T-helper 2 cell (primary cell): ENCODE measurements around the gene SEPTIN14.
A peak's percentile ranks its signal among the peaks of the same experiment; 100 is the strongest.
"Not testable (repeated sequence)": the region's sequence is repeated elsewhere in the genome, so short reads cannot be mapped to it uniquely, and the experiment has no call there.

Experiments
- DNase-seq, 5 experiments: peaks; one replicate each; pipeline versions ENCODE4 v3.0.0 to v3.0.0-alpha.2; 2012 to 2022
- total RNA-seq, 2 donors: gene quantifications; one replicate each; lab custom pipeline; 2026; lab: John Stamatoyannopoulos, UW

SEPTIN14 gene
- 0 reads per million in 2 donors for total RNA-seq

- not testable (repeated sequence) for DNase-seq
Observed at GRCh38 chr7:55862652-55863051, at the start of gene SEPTIN14. TSS of gene SEPTIN14 (minus strand) at chr7:55862752. CDS start at chr7:55861996, 756 bp downstream.

GRCh38 chr7:55903985-55904759 lies 41.6 kb upstream of the SEPTIN14 start:
- DNase-seq, result no peak

- DNase-seq, result not testable (repeated sequence)
Observed at GRCh38 chr7:55901059-55901458, 38.5 kb upstream of the SEPTIN14 start.

GRCh38 chr7:55898287-55898686 lies 35.7 kb upstream of the SEPTIN14 start:
- no peak for DNase-seq

GRCh38 chr7:55895021-55895420 lies 32.5 kb upstream of the SEPTIN14 start:
- no peak for DNase-seq

GRCh38 chr7:55893940-55894339 lies 31.4 kb upstream of the SEPTIN14 start:
- DNase-seq, result no peak

- not testable (repeated sequence) for DNase-seq
Observed at GRCh38 chr7:55888378-55888777, 25.8 kb upstream of the SEPTIN14 start.

GRCh38 chr7:55887821-55888247 lies 25.3 kb upstream of the SEPTIN14 start:
- peak in 1 of 5 experiments; percentile 10 for DNase-seq

- no peak for DNase-seq
Observed at GRCh38 chr7:55884321-55884720, 21.8 kb upstream of the SEPTIN14 start.

- DNase-seq, result no peak
Observed at GRCh38 chr7:55878691-55879090, 16.1 kb upstream of the SEPTIN14 start.

- DNase-seq, result no peak
Observed at GRCh38 chr7:55877308-55877707, 14.8 kb upstream of the SEPTIN14 start.

GRCh38 chr7:55873765-55874164 lies 11.2 kb upstream of the SEPTIN14 start:
- no peak for DNase-seq

GRCh38 chr7:55871932-55872485 lies 9.5 kb upstream of the SEPTIN14 start:
- DNase-seq, result no peak

- not testable (repeated sequence) for DNase-seq
Observed at GRCh38 chr7:55868989-55869388, 6.4 kb upstream of the SEPTIN14 start.

GRCh38 chr7:55845164-55845563 lies 17.4 kb downstream of the SEPTIN14 start:
- DNase-seq, result not testable (repeated sequence)

GRCh38 chr7:55838595-55838994 lies 24.0 kb downstream of the SEPTIN14 start:
- no peak for DNase-seq

- no peak for DNase-seq
Observed at GRCh38 chr7:55827577-55827976, 35.0 kb downstream of the SEPTIN14 start.

GRCh38 chr7:55818686-55819085 lies 43.9 kb downstream of the SEPTIN14 start:
- DNase-seq, result no peak

- DNase-seq, result not testable (repeated sequence)
Observed at GRCh38 chr7:55797260-55797659, 65.3 kb downstream of the SEPTIN14 start.

- no peak for DNase-seq
Observed at GRCh38 chr7:55794527-55794926, 68.0 kb downstream of the SEPTIN14 start.

- DNase-seq, result no peak
Observed at GRCh38 chr7:55792048-55792447, 70.5 kb downstream of the SEPTIN14 start.

GRCh38 chr7:55787796-55788195 lies 74.8 kb downstream of the SEPTIN14 start:
- DNase-seq, result no peak

- no peak for DNase-seq
Observed at GRCh38 chr7:55786901-55787300, 75.7 kb downstream of the SEPTIN14 start.

- not testable (repeated sequence) for DNase-seq
Observed at GRCh38 chr7:55785444-55785843, 77.1 kb downstream of the SEPTIN14 start.
